A549 treated with DMSO at 1 μM for 4 hours (cell line): ENCODE data around the gene TENT5A. TPM values are rescaled to one million over a fixed set of nuclear protein-coding genes. Genes with fewer than 3 reads are reported as not detected.

ENCODE experiments used
- total RNA-seq: library from RNA; stranded (reverse); fragments of 200-300 nt; extraction: Qiagen RNA extraction; gene quantifications from 5 replicates; pipeline ENCODE4 v1.2.3, GENCODE V29; 2022; ENCODE audit warnings: low read depth

The TENT5A gene
- total RNA-seq: 1.0 to 1.2 TPM (median 1.2 TPM) in 5 replicates

GRCh38 chr6:81752084-81752920, at the start of gene TENT5A:
Gene TENT5A (minus strand): TSS chr6:81752681. CDS start chr6:81752141, 540 bp downstream.

